Right ventricle myocardium inferior (tissue), 1 donor: Measurements from ENCODE around the gene MYO15B. TPM values are rescaled to one million over a fixed set of nuclear protein-coding genes. Genes with fewer than 3 reads are reported as not detected.

ENCODE experiments used
- ATAC-seq: fragments of 200-7000 bp; cut with Tn5 transposase; one replicate; pipeline ENCODE4 v1.9.1; 2020; ENCODE audit warnings: mild to moderate bottlenecking, moderate library complexity
- DNase-seq: peaks from one replicate; pipeline ENCODE4 v3.0.0; 2021; ENCODE audit errors: missing footprints
- intact Hi-C: fragments of 100-400 bp; cut with DNase I; formaldehyde crosslinking; loops from one replicate; pipeline ENCODE4 v1.11.0; 2022
- total RNA-seq: library from RNA; stranded (reverse); fragmentation: NEBNext Ultra II Directional; extraction: Animal tissue kit (Norgen Biotek cat#: 25700); gene quantifications from one replicate; pipeline ENCODE4 v1.2.1, GENCODE V29; 2021
- donor health status: DM: no; HTN: yes; CAD: no; lungs with severe emphysema.

The MYO15B gene
- total RNA-seq, 1 donor from 2014 or later = 43.7 TPM

GRCh38 chr17:75642784-75643642 lies 55.4 kb downstream of the MYO15B start:
- ATAC-seq (peak; percentile 14), DNase-seq (no peak)
- intact Hi-C loops = no loop called here

DNA sequence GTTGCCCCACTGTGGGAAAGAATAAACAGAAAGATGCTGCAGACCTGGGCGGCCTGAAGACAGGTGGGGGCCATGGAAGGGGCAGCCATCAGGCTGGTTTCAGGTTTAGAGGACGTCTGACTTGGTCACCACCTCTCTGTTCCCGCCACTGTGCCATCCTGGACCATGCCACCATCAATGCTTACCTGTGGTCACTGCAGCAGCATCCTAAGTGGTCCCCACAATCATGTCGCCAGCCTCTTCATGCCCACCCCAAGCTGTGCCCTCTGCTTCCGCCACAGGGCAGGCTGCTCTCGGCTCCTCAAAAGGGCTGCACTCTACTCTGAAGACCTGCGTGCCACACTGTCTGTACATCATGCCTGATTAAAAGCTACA lies 56.0 kb downstream of the MYO15B start:
- intact Hi-C loops = no loop called here
- DNase-seq (no peak), ATAC-seq (no peak)

DNA sequence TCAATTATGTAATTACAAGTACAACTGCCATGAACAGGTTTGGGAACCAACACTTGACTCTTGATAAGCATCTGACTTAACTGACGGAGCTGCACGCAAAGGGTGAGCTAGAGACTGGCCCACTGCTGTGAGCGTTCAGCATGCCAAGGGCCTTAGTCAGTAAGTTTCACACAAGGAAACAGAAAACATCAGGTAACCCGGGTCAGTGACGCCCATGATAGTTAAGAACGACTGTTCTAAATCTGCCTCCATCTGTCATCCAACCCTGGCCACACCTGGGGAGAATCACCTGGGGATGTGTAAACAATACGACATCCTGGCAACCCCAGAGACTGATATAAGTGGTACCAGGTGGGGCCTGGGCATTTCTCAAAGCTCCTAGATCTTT lies 57.9 kb downstream of the MYO15B start:
- DNase-seq (no peak), ATAC-seq (no peak)
- intact Hi-C loops = no loop called here

- ATAC-seq (no peak), DNase-seq (no peak)
- intact Hi-C loops = no loop called here
Observed at GRCh38 chr17:75645889-75646637, 58.5 kb downstream of the MYO15B start.

DNA sequence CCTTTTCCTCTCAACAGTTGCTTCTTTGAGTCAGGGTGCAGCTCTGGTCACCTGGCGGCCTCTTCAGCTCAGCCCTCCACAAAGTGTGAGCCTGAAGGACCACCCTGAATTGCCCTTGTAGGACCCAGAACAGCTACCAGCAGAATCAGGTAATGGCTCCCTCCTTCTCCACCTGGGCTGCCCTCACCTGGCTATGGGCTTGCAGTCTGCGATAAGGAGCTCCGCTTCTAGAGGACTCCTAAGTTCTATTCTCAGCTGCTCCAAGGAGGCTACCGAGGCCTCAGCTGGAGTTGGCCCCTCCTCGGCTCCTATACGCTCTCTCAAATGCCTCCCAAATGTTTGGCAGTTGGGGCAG lies 59.0 kb downstream of the MYO15B start:
- intact Hi-C loops = no loop called here
- ATAC-seq (no peak), DNase-seq (no peak)

GRCh38 chr17:75647061-75647460 lies 59.5 kb downstream of the MYO15B start:
- no peak for ATAC-seq
- intact Hi-C loops = no loop called here
- DNase-seq = peak; percentile 33

DNA sequence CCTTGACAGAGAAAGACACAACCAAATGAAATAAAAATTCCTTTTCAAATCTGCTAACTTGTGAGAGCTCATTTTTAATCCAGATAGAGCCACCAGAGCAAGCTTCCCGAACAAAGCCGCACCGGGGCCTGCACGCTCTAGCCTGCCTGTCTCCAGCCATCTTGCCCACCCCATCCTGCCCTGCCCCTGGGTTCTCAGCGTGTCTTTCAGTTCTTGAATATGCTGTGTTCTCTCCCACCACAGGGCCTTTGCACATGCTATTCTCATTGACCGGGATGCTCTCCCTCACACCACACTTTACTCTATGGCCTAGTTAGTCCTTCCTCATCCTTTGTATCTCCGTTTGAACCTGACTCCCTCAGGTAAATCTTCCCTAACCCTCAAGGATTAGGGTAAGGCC lies 60.3 kb downstream of the MYO15B start:
- ATAC-seq (no peak), DNase-seq (no peak)
- intact Hi-C loops = no loop called here

- ATAC-seq (no peak), DNase-seq (no peak)
- intact Hi-C loops = no loop called here
Observed at GRCh38 chr17:75649687-75650086, 62.1 kb downstream of the MYO15B start.

- DNase-seq (no peak), ATAC-seq (no peak)
- intact Hi-C loops = no loop called here
Observed at GRCh38 chr17:75650874-75651273, 63.3 kb downstream of the MYO15B start.

GRCh38 chr17:75652341-75652740 lies 64.7 kb downstream of the MYO15B start:
- ATAC-seq (no peak), DNase-seq (no peak)

DNA sequence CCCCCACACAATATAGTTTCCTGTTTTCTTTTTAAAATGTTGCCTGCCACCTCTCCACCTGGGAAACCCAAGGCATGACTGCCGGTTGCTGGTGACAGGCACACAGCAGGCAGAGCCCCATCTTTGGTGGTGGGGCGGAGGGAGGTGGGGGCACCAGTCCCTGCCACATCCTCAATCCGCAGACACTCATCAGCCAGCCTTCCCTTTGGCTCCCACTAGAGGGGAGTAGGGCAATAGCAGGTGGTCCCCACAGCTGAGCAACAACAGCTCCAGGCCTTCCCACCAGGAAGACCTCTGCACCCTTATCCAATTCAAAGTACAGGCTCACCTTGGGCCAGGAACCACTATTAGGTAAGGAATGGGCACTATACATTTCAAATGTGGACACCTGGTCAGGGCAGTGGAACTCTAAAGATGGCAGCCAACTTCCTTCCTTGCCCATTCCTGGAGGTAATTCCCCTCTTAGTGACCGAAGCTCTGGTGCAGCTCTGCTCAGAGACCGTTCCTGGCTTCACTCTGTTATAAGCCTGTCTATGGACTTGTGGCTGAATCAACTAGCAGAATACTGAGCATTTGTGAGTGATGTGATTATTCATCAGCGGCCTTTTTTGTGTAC lies 65.4 kb downstream of the MYO15B start:
- ATAC-seq (peak; percentile 39), DNase-seq (no peak)
- intact Hi-C loops = no loop called here

More at GRCh38 chr17:75652341-75652740, 64.7 kb downstream of the MYO15B start:
- intact Hi-C loops = no loop called here

DNA sequence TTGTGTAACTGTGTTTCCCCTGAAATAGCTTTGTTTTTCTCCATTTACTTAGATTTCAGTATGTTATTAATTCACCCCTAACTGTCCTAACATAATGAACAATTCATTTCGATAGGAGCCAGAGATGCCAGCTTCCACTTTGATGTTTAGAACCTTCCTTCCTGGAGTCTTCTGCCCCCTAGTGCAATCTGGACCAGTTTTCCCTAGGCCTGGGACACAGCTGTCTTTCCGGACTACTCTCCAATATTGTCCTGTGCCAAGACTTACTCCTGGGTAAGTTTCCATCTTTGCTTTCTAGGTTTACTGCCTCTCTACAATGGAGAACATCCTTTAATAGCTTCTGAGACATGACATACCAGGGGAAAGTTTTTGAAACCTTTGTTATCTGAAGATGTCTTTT lies 66.6 kb downstream of the MYO15B start:
- DNase-seq (no peak), ATAC-seq (no peak)
- intact Hi-C loops = no loop called here

DNA sequence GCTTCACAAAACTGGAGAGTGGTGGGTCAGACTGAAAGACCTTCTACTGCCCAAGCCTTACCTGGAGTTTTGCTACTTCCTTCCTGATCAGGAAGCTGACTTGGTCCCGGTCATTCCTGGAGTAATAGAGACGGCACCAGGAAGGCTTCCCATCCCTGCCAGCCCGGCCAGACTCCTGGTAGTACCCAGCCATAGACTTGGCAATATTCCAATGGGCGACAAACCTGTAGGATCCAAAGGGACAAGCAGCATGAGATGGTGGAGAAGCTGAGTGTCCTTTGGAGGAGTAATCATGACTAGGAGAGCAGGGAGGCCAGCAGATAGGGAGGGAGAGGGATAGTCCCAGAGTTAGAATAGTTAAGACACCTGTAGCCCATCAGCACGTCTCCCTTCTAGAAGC lies 70.6 kb downstream of the MYO15B start:
- no peak for ATAC-seq
- intact Hi-C loops = no loop called here
- DNase-seq = peak; percentile 17

DNA sequence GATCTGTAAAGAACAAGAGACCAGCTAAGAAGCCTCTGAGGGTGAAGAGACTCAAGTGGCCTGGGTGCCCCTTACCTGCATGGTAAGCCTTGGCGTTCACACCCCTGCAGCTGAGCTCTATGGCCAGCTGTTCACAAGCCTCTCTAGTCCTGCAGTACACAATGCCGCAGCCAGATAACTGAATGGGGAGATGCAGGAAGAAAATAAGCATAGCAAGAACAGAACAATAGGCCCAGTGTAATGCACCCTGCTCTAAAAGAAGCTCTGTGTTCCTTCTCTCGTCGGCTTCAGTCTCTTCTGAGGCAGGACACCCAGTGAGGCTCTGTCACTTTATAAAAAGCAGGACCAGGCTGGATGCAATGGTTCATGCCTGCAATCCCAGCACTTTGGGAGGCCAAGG lies 73.9 kb downstream of the MYO15B start:
- DNase-seq (no peak), ATAC-seq (no peak)
- intact Hi-C loops = no loop called here

DNA sequence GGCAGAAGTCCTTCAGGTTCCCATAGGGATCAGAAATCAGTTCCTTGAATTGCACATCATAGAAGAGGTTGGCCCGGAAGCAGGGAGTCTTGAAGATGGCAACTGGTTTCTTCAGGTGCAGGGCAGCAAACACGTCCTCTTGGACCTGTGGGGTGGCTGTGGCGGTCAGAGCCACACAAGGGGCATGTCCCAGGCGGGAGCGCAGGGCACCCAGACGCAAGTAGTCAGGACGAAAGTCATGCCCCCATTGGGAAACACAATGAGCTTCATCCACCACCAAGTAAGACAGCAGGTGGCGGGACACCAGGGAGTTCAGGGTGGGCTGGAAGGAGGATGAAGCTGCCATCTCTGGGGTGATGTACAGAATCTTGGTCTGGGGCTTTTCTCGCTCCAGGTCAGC lies 74.9 kb downstream of the MYO15B start:
- no peak for ATAC-seq
- intact Hi-C loops = no loop called here
- DNase-seq = peak; percentile 54

GRCh38 chr17:75664099-75664549 lies 76.5 kb downstream of the MYO15B start:
- intact Hi-C loops = no loop called here

GRCh38 chr17:75665981-75666380 lies 78.4 kb downstream of the MYO15B start:
- intact Hi-C loops = no loop called here
- ATAC-seq = no peak
- no peak for DNase-seq

More at GRCh38 chr17:75664099-75664549, 76.5 kb downstream of the MYO15B start:
- ATAC-seq (no peak), DNase-seq (no peak)

- peak; percentile 100 for ATAC-seq
- peak; percentile 99 for DNase-seq
- intact Hi-C loops = no loop called here
Observed at GRCh38 chr17:75666959-75667790, 79.6 kb downstream of the MYO15B start, which contains the start of the genes RECQL5 and SAP30BP. TSS of gene RECQL5 (minus strand) at chr17:75667154. CDS start at chr17:75666557, 597 bp downstream. TSS of gene SAP30BP (plus strand) at chr17:75667338. CDS start at chr17:75667373, 35 bp downstream.

- DNase-seq (no peak), ATAC-seq (no peak)
- intact Hi-C loops = no loop called here
Observed at GRCh38 chr17:75667825-75668224, 80.2 kb downstream of the MYO15B start.
